Liver (tissue), 3 donors: ENCODE measurements around the gene PALLD.
A peak's percentile ranks its signal among the peaks of the same experiment; 100 is the strongest.

Experiments used
- EGR1 ChIP-seq, 2 donors: IDR thresholded peaks; 2 replicates each; pipeline ENCODE4 v1.6.1; 2016 to 2018; ENCODE audit warnings: antibody characterized with exemption in 2 of 2, low read depth in 2 of 2
- FOXA2 ChIP-seq: IDR thresholded peaks from 2 replicates; pipeline ENCODE4 v1.6.1; 2016; ENCODE audit warnings: antibody characterized with exemption
- GABPA ChIP-seq, 2 donors: IDR thresholded peaks in 1 of 2; conservative IDR thresholded peaks in 1 of 2; 2 replicates each; pipeline ENCODE4 v1.6.1; 2016; ENCODE audit warnings: antibody characterized with exemption in 2 of 2, mild to moderate bottlenecking in 1 of 2, moderate library complexity in 1 of 2
- JUND ChIP-seq, 2 donors: IDR thresholded peaks; 2 replicates each; pipeline ENCODE4 v1.6.1; 2016; ENCODE audit warnings: antibody characterized with exemption in 2 of 2
- NR2F2 ChIP-seq: IDR thresholded peaks from 2 replicates; pipeline ENCODE4 v1.6.1; 2016; ENCODE audit warnings: antibody characterized with exemption
- RAD21 ChIP-seq, 2 donors: IDR thresholded peaks; 2 replicates each; pipeline ENCODE4 v1.6.1; 2016; ENCODE audit warnings: antibody characterized with exemption in 2 of 2, mild to moderate bottlenecking in 2 of 2
- RXRA ChIP-seq, 2 donors: IDR thresholded peaks; 2 replicates each; pipeline ENCODE4 v1.6.1; 2017 to 2018; ENCODE audit warnings: antibody characterized with exemption in 2 of 2, mild to moderate bottlenecking in 1 of 2
- SP1 ChIP-seq: IDR thresholded peaks from 2 replicates; pipeline ENCODE4 v1.6.1; 2018; ENCODE audit warnings: antibody characterized with exemption, mild to moderate bottlenecking
- YY1 ChIP-seq: IDR thresholded peaks from 2 replicates; pipeline ENCODE4 v1.6.1; 2016; ENCODE audit warnings: antibody characterized with exemption, mild to moderate bottlenecking
- ZBTB33 ChIP-seq: IDR thresholded peaks from 2 replicates; pipeline ENCODE4 v1.6.1; 2016; ENCODE audit warnings: antibody characterized with exemption
- TF ChIP-seq, protein P1 (sequence below): fragments of 150-350 bp; IDR thresholded peaks from 2 replicates; pipeline ENCODE4 v1.5.1; 2017; ENCODE audit warnings: improper control_type of control experiment, low read depth, low read length; ENCODE audit not compliant: missing input control
- TF ChIP-seq, protein P2 (sequence below): IDR thresholded peaks from 2 replicates; pipeline ENCODE4 v1.6.1; 2016; ENCODE audit warnings: antibody characterized with exemption
- TF ChIP-seq, protein P3 (sequence below): IDR thresholded peaks from 2 replicates; pipeline ENCODE4 v1.6.1; 2016; ENCODE audit warnings: antibody characterized with exemption, mild to moderate bottlenecking
- TF ChIP-seq, protein P4 (sequence below): IDR thresholded peaks from 2 replicates; pipeline ENCODE4 v1.6.1; 2016; ENCODE audit warnings: antibody characterized with exemption
- donor health status: healthy.
- donor health status: healthy.

- TF ChIP-seq, protein P1, sequence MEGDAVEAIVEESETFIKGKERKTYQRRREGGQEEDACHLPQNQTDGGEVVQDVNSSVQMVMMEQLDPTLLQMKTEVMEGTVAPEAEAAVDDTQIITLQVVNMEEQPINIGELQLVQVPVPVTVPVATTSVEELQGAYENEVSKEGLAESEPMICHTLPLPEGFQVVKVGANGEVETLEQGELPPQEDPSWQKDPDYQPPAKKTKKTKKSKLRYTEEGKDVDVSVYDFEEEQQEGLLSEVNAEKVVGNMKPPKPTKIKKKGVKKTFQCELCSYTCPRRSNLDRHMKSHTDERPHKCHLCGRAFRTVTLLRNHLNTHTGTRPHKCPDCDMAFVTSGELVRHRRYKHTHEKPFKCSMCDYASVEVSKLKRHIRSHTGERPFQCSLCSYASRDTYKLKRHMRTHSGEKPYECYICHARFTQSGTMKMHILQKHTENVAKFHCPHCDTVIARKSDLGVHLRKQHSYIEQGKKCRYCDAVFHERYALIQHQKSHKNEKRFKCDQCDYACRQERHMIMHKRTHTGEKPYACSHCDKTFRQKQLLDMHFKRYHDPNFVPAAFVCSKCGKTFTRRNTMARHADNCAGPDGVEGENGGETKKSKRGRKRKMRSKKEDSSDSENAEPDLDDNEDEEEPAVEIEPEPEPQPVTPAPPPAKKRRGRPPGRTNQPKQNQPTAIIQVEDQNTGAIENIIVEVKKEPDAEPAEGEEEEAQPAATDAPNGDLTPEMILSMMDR = no peak
- TF ChIP-seq, protein P2, sequence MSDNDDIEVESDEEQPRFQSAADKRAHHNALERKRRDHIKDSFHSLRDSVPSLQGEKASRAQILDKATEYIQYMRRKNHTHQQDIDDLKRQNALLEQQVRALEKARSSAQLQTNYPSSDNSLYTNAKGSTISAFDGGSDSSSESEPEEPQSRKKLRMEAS = no peak
- TF ChIP-seq ZBTB33 = no peak
- TF ChIP-seq, protein P3, sequence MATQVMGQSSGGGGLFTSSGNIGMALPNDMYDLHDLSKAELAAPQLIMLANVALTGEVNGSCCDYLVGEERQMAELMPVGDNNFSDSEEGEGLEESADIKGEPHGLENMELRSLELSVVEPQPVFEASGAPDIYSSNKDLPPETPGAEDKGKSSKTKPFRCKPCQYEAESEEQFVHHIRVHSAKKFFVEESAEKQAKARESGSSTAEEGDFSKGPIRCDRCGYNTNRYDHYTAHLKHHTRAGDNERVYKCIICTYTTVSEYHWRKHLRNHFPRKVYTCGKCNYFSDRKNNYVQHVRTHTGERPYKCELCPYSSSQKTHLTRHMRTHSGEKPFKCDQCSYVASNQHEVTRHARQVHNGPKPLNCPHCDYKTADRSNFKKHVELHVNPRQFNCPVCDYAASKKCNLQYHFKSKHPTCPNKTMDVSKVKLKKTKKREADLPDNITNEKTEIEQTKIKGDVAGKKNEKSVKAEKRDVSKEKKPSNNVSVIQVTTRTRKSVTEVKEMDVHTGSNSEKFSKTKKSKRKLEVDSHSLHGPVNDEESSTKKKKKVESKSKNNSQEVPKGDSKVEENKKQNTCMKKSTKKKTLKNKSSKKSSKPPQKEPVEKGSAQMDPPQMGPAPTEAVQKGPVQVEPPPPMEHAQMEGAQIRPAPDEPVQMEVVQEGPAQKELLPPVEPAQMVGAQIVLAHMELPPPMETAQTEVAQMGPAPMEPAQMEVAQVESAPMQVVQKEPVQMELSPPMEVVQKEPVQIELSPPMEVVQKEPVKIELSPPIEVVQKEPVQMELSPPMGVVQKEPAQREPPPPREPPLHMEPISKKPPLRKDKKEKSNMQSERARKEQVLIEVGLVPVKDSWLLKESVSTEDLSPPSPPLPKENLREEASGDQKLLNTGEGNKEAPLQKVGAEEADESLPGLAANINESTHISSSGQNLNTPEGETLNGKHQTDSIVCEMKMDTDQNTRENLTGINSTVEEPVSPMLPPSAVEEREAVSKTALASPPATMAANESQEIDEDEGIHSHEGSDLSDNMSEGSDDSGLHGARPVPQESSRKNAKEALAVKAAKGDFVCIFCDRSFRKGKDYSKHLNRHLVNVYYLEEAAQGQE = no peak
- TF ChIP-seq YY1 = no peak
- TF ChIP-seq SP1 = no peak
- TF ChIP-seq GABPA (IDR thresholded peaks at IDR 0.05 in 1 of 2, conservative IDR thresholded peaks at IDR 0.05 in 1 of 2) = no peak
- TF ChIP-seq FOXA2 = no peak
- TF ChIP-seq, protein P4, sequence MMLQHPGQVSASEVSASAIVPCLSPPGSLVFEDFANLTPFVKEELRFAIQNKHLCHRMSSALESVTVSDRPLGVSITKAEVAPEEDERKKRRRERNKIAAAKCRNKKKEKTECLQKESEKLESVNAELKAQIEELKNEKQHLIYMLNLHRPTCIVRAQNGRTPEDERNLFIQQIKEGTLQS = no peak
- no peak for TF ChIP-seq NR2F2
- TF ChIP-seq JUND (IDR thresholded peaks at IDR 0.05) = no peak
- no peak for TF ChIP-seq EGR1 (IDR thresholded peaks at IDR 0.05; ENCODE audit: low read depth in 2 of 2)
- no peak for TF ChIP-seq RXRA (IDR thresholded peaks at IDR 0.05)
- peak in 1 of 2 donors; percentile 19 for TF ChIP-seq RAD21 (IDR thresholded peaks at IDR 0.05)
These were observed 380.9 kb downstream of the PALLD start for GRCh38 chr4:168877511-168878491.
